Posterior vena cava (tissue), 2 donors: Measurements from ENCODE around the gene CYREN. TPM values are rescaled to one million over a fixed set of nuclear protein-coding genes. Genes with fewer than 3 reads are reported as not detected.
A peak's percentile ranks its signal among the peaks of the same experiment; 100 is the strongest.

Experiments
- DNase-seq: peaks from one replicate; pipeline ENCODE4 v3.0.0-alpha.2; 2020; ENCODE audit warnings: low spot score
- intact Hi-C, 2 donors: fragments of 100-400 bp; cut with DNase I; formaldehyde crosslinking; loops; one replicate each; pipeline versions ENCODE4 v1.14.1 to v1.14.2; 2022 to 2023
- total RNA-seq, 2 donors: library from RNA; stranded (reverse); fragmentation: NEBNext Ultra II Directional; extraction: Animal tissue kit (Norgen Biotek cat#: 25700); gene quantifications; one replicate each; pipeline ENCODE4 v1.2.1, GENCODE V29; 2021
- donor health status: DM: yes; HTN: yes; CAD: no.
- donor health status: DM: yes; HTN: yes; CAD: no.

CYREN gene
- total RNA-seq, 2 donors from 2014 or later: 26.8 to 31.7 TPM

DNA sequence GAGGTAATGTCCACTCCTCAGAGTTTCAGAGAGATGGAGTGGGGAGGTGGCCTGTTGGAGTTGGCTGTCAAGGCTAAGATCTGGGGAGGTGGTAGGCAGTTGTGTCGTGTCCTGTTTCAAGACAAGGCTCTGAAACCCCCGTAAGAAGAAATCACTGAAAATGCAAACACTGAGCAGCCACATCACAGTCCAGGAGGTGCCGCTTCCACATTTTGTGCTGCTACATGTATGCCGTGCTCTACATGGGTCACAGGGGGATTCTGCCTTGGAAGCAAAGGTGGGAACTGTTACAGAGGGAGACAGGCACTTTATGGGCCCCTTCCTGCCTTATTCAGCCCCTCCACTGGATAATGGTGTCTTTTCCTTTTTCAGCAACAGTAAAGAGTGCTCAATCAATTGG is 28.9 kb upstream of the CYREN start:
- DNase-seq: no peak
- intact Hi-C loops: no loop called here

- no peak for DNase-seq
- intact Hi-C loops: no loop called here
Observed at GRCh38 chr7:135197906-135198655, 27.6 kb upstream of the CYREN start.

GRCh38 chr7:135197343-135197742 is 26.8 kb upstream of the CYREN start:
- DNase-seq: no peak
- intact Hi-C loops: no loop called here

GRCh38 chr7:135195968-135196629 is 25.6 kb upstream of the CYREN start:
- DNase-seq: no peak
- intact Hi-C loops: no loop called here

DNA sequence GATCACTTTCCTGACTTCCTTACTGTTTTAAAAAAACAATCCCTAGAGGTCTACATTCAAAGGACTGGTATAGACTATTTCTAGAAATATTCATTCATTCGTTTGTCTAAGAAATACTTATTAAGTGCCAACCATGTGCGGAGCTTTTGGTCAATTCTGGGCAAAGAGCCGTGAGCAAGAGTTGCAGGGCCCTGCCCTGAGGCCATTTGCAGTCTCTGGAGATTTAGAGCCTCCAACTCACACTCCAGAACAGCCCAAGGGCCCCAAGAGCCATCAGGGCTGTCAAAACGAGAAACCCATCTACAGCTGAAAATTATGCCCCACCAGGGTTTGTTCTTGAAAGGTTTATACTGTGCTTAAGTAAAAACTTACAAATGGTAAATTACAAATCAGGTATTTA is 24.6 kb upstream of the CYREN start:
- intact Hi-C loops: no loop called here

GRCh38 chr7:135194494-135195095 is 24.1 kb upstream of the CYREN start:
- no peak for DNase-seq
- intact Hi-C loops: no loop called here

More for the DNA sequence above, 24.6 kb upstream of the CYREN start:
- no peak for DNase-seq

DNA sequence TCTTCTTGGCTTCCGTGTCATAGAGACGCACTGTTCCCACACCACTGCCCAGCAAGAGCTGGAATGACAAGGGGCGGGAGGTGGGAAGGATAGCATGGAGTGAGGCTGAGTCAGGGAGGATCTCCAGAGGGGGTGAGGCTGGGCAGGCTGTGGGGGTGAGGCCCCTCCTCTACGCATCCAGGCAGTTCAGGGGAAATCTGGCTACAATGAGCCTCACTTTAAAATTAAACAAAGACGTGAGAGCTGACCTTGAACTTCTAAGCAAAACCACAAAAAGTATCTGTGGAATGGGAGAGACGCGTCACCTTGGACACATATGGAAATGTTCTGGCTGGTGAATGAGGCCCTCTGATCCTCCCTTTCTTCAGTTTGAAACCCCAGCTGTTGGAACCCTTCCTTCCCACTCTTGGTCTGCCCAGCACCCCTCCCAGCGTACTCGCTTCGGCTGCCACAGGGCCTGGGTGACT is 23.1 kb upstream of the CYREN start:
- intact Hi-C loops: no loop called here
- DNase-seq: no peak

GRCh38 chr7:135192914-135193536 is 22.5 kb upstream of the CYREN start:
- DNase-seq: no peak

GRCh38 chr7:135190703-135191102 is 20.2 kb upstream of the CYREN start:
- no peak for DNase-seq
- intact Hi-C loops: no loop called here

More at GRCh38 chr7:135192914-135193536, 22.5 kb upstream of the CYREN start:
- intact Hi-C loops: no loop called here

DNA sequence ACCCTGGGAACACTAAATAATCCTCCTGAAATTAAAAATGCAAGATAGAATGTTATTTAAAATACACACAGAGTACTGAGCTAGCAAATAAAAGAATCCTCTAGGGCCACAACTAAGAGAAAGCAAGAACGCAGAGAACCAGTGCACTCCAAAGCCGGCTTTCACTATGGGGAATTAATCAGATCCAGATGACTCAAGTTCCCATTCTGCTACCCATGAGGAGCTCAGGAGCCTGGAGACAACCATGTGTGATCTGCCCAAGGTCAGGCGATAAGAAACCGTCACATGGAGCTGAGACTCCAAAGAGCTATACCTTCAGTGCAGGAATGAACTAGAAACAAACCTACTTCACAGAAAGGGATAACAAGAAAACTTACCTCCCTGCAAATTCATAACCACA is 19.5 kb upstream of the CYREN start:
- DNase-seq: no peak
- intact Hi-C loops: loop anchor here in 1 of 2 donors (10.0 kb wide), 1 partner anchor 515 kb away; no protein-coding TSS in a partner anchor

DNA sequence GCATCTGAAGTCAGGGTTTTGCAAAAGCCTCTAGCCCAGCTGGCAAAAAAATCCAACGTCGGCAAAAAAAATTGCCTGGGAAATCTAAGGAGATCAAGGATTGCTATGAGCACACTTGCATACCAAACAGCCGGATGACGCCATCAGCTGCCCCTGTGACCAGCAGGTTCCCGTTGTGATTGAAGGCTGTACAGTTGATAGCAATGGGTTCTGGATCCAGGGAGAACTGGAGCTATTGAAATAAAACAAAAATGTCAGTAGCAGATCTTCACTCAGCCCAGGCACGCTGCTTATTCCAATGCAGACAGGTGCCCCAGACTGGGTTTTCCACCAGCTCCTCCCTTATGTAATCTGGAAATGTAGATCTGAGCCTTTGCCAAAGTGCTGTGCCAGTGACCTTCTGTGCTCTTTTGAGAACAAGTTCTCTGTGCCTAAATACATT is 18.7 kb upstream of the CYREN start:
- intact Hi-C loops: loop anchor here in 1 of 2 donors (10.0 kb wide), 1 partner anchor 514 kb away; no protein-coding TSS in a partner anchor
- DNase-seq: no peak

DNA sequence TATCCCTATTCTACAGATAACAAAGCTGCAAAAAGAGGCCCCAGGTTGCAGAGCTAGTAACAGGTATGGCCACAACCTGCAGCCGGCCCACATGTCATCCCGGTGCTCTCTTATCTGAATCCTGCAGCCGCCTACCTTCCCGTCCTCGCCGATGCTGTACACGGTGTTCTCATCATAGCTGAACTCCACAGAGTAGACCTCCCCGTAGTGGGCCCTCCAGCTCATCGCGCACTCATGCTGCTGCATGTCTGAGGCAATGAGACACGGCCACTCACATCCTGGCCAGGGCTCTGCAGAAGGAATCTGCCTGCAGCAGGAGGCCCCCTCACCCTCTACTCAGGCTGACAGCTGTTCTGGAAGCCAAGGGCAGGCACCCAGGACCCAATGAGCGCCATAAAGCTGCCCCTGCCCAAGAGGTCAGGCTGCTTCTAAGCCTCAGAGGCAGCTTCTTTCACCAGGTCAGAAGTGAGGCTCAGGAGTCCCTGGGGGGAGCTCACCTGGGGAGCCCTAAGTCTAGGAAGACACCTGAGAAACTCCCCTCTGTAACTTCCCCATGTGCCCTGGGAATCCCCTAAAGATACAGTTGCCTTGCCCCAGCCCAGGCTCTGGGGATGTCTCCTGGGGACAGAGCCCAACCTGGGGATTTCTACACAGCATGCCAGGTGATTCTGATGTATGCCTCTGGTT is 17.9 kb upstream of the CYREN start:
- DNase-seq: peak; percentile 79
- intact Hi-C loops: loop anchor here in 1 of 2 donors (10.0 kb wide), 1 partner anchor 514 kb away; no protein-coding TSS in a partner anchor

- DNase-seq: peak; percentile 80
- intact Hi-C loops: loop anchor here in 1 of 2 donors (10.0 kb wide), 1 partner anchor 512 kb away; no protein-coding TSS in a partner anchor
Observed at GRCh38 chr7:135186841-135187253, 16.3 kb upstream of the CYREN start.

DNA sequence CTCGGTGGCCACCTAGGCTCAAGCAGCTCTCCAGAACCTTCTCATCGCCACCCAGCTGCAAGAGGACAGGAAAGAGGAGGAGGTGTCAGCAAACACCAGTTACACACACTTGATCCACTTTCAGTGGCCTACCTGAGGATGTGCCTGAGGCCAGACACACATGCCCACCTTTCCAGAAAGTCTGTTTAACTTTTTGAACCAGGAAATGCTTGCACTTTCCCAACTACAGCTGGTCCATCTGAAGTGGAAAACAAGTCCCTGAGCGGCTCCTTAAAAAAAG is 15.7 kb upstream of the CYREN start:
- intact Hi-C loops: loop anchor here in 1 of 2 donors (10.0 kb wide), 1 partner anchor 511 kb away; no protein-coding TSS in a partner anchor
- DNase-seq: no peak

- no peak for DNase-seq
- intact Hi-C loops: loop anchor here in 1 of 2 donors (10.0 kb wide), 1 partner anchor 511 kb away; no protein-coding TSS in a partner anchor
Observed at GRCh38 chr7:135185471-135186260, 15.2 kb upstream of the CYREN start.

DNA sequence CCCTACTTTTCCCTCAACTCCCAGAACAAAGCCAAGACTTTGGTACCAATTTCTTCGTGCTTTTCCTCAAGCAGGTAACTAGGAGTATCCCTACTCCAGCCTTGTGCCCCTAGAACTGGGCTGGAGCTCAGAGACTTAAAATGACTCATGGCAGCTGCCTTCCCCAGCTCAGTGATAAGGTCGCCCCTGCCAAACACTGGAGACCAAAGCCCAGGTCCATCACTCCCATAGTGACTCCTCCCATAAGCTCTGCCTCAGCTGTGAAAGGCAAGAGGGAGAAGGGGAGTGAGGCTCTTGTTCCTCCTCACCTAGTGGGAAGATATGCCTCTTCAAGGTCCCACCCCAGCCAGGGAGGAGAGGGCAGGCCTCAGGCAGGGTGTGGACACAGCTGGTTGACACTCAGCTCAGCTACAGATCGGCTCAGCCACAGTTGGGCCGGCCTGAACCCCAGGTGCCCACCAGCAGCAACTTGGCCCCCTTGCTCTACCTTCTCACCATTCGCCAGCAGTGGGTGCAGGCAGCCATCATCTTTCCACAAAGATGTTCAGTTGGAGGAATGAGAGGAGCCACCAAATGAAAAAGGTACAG is 13.8 kb upstream of the CYREN start:
- intact Hi-C loops: loop anchor here in 1 of 2 donors (10.0 kb wide), 1 partner anchor 510 kb away; no protein-coding TSS in a partner anchor
- DNase-seq: no peak

DNA sequence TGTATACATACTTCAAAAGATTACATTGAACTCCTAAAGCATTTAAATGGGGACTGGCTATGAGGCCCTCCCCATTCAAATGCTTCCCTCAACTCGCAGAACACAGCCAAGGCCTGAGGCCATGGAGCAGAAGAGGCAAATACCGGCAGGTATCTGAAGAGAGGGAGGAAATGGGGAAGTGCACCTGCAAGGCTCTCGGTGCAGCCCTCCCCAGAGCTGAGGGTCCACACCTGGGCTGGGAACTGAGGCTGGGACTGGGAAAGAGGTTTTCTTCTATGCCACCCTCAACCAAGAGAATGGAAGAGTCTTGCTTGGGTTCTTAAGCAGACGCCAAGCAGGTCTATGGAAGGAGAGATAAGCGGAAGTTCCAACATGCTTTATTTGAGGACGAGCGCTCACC is 13.0 kb upstream of the CYREN start:
- intact Hi-C loops: loop anchor here in 1 of 2 donors (10.0 kb wide), 1 partner anchor 509 kb away; no protein-coding TSS in a partner anchor
- no peak for DNase-seq
